Measurements from ENCODE around the gene TRIML1. TPM values are rescaled to one million over a fixed set of nuclear protein-coding genes. Genes with fewer than 3 reads are reported as not detected.

TRIML1 gene
- total RNA-seq, 1 experiment from 2014 or later: not detected

DNA sequence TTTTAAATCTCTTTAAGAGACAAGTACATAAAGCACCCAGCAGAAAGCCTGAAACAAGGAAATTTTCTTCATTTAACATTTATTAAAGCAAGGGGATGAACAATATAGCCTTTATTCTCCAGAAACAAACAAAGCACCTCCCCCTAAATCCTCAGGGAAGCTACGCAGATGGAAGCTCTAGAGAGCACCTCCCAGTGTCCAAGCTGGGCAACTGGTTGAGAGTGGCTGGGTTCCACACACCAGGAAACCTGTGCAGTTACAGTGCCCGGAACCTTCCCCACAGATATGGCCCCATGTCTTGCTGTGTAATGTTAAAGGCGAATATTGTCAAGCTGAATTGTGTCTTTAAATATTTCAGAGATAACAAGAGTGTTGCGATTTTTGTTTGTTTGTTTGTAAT is 8.9 kb upstream of the TRIML1 start:
- no TSS peak for BruUV-seq (replicated peaks)
- Histone ChIP-seq H3K4me1 (ENCODE audit: control insufficient read depth, insufficient read depth, low read length) (no peaks in the 10 kb centered on the region), H3K27ac (ENCODE audit: low read length) (no peak overlapping the region), H3K9me3 (ENCODE audit: control insufficient read depth, insufficient read depth, low read depth, low read length) (no peaks in the 10 kb centered on the region), H3K36me3 (ENCODE audit: control insufficient read depth, insufficient read depth, low read length) (no peaks in the 10 kb centered on the region), H3K27me3 (ENCODE audit: control insufficient read depth, insufficient read depth, low read length) (no peaks in the 10 kb centered on the region), H3K4me3 (ENCODE audit: low read depth in 2 of 2, low read length in 2 of 2) (no peak overlapping the region)
- ATAC-seq (no peak), DNase-seq (ENCODE audit: low read depth, low spot score) (no peak)
- POLR2A ChIA-PET: no interaction called here
- in situ Hi-C loops (cut with HindIII; ENCODE audit: low pct_unique_long_range_greater_than_20kb, low sequenced_read_pairs): no loop called here
- TF ChIP-seq SIN3A (IDR thresholded peaks at IDR 0.05; ENCODE audit: borderline replicate concordance, insufficient read depth, low read depth, low read length): no peak
- TF ChIP-seq, protein P1, sequence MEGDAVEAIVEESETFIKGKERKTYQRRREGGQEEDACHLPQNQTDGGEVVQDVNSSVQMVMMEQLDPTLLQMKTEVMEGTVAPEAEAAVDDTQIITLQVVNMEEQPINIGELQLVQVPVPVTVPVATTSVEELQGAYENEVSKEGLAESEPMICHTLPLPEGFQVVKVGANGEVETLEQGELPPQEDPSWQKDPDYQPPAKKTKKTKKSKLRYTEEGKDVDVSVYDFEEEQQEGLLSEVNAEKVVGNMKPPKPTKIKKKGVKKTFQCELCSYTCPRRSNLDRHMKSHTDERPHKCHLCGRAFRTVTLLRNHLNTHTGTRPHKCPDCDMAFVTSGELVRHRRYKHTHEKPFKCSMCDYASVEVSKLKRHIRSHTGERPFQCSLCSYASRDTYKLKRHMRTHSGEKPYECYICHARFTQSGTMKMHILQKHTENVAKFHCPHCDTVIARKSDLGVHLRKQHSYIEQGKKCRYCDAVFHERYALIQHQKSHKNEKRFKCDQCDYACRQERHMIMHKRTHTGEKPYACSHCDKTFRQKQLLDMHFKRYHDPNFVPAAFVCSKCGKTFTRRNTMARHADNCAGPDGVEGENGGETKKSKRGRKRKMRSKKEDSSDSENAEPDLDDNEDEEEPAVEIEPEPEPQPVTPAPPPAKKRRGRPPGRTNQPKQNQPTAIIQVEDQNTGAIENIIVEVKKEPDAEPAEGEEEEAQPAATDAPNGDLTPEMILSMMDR (IDR thresholded peaks at IDR 0.05): peak; percentile 15; the same call in 1 of the 2 replicates
- intact Hi-C loops (cut with micrococcal nuclease; ENCODE audit: unreplicated experiment): no loop called here
- CTCF ChIA-PET: interaction anchor here (0.6 kb wide), 1 partner anchor 137 kb away, joined by 3 read pairs; no protein-coding TSS in a partner anchor

DNA sequence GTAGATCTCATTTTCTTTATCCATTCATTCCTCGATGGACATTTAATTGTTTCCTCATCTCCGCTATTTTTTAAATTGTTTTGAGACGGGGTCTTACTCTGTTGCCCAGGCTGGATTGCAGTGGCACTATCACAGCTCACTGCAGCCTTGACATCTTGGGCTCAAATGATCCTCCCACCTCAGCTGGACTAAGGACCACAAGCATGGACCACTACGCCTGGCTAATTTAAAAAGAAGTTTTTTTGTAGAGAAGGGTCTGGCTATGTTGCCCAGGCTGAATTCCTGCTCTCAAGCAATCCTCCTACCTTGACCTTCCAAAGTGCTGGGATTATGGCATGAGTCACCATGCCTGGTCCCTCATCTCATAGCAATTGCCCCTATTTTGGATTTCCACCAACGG is 7.0 kb upstream of the TRIML1 start:
- Histone ChIP-seq H3K4me3 (ENCODE audit: low read depth in 2 of 2, low read length in 2 of 2) (no peak overlapping the region), H3K36me3 (ENCODE audit: control insufficient read depth, insufficient read depth, low read length) (no peaks in the 10 kb centered on the region), H3K9me3 (ENCODE audit: control insufficient read depth, insufficient read depth, low read depth, low read length) (no peaks in the 10 kb centered on the region), H3K27ac (ENCODE audit: low read length) (no peak overlapping the region), H3K27me3 (ENCODE audit: control insufficient read depth, insufficient read depth, low read length) (no peaks in the 10 kb centered on the region), H3K4me1 (ENCODE audit: control insufficient read depth, insufficient read depth, low read length) (no peaks in the 10 kb centered on the region)
- ChIA-PET POLR2A (no interaction called here), CTCF (no interaction called here)
- intact Hi-C loops (cut with micrococcal nuclease; ENCODE audit: unreplicated experiment): no loop called here
- ATAC-seq (no peak), DNase-seq (ENCODE audit: low read depth, low spot score) (no peak)
- no TSS peak for BruUV-seq (replicated peaks)
- in situ Hi-C loops (cut with HindIII; ENCODE audit: low pct_unique_long_range_greater_than_20kb, low sequenced_read_pairs): no loop called here
- TF ChIP-seq TCF7L2 (IDR thresholded peaks at IDR 0.05; ENCODE audit: low read depth, low read length): no peak
- no peak for TF ChIP-seq POLR2AphosphoS5 (IDR thresholded peaks at IDR 0.05; ENCODE audit: low read depth, low read length)
- TF ChIP-seq, protein P1 (IDR thresholded peaks at IDR 0.05): no peak
- TF ChIP-seq SIN3A (IDR thresholded peaks at IDR 0.05; ENCODE audit: borderline replicate concordance, insufficient read depth, low read depth, low read length): no peak
- TF ChIP-seq, protein P2, sequence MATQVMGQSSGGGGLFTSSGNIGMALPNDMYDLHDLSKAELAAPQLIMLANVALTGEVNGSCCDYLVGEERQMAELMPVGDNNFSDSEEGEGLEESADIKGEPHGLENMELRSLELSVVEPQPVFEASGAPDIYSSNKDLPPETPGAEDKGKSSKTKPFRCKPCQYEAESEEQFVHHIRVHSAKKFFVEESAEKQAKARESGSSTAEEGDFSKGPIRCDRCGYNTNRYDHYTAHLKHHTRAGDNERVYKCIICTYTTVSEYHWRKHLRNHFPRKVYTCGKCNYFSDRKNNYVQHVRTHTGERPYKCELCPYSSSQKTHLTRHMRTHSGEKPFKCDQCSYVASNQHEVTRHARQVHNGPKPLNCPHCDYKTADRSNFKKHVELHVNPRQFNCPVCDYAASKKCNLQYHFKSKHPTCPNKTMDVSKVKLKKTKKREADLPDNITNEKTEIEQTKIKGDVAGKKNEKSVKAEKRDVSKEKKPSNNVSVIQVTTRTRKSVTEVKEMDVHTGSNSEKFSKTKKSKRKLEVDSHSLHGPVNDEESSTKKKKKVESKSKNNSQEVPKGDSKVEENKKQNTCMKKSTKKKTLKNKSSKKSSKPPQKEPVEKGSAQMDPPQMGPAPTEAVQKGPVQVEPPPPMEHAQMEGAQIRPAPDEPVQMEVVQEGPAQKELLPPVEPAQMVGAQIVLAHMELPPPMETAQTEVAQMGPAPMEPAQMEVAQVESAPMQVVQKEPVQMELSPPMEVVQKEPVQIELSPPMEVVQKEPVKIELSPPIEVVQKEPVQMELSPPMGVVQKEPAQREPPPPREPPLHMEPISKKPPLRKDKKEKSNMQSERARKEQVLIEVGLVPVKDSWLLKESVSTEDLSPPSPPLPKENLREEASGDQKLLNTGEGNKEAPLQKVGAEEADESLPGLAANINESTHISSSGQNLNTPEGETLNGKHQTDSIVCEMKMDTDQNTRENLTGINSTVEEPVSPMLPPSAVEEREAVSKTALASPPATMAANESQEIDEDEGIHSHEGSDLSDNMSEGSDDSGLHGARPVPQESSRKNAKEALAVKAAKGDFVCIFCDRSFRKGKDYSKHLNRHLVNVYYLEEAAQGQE (IDR thresholded peaks at IDR 0.05; ENCODE audit: insufficient read depth in 1 of 2, low read depth in 2 of 2, low read length in 1 of 2): no peak
